GM23338 (cell line): ENCODE data around the gene TSR1. TPM values are rescaled to one million over a fixed set of nuclear protein-coding genes. Genes with fewer than 3 reads are reported as not detected.

Experiments used
- ATAC-seq: fragments of 200-7000 bp; cut with Tn5 transposase; 3 replicates; pipeline ENCODE4 v1.9.1; 2020
- DNase-seq: peaks from one replicate; pipeline ENCODE4 v3.0.0-alpha.2; 2015; ENCODE audit warnings: low spot score
- H2AFZ ChIP-seq: fragments of 200-600 bp; sonication (generic); 2 replicates; pipeline ENCODE4 v1.8.0; 2016; ENCODE audit warnings: antibody characterized with exemption, mild to moderate bottlenecking, moderate library complexity
- H3F3A ChIP-seq: fragments of 200-600 bp; sonication (generic); replicated peaks from 2 replicates; pipeline ENCODE4 v1.8.0; 2017; ENCODE audit warnings: antibody characterized with exemption, mixed run types, low read depth
- H3K27ac ChIP-seq: fragments of 200-600 bp; sonication (generic); 2 replicates; pipeline ENCODE4 v1.6.1; 2016; ENCODE audit warnings: low read depth
- H3K27me3 ChIP-seq: fragments of 200-600 bp; sonication (generic); 2 replicates; pipeline ENCODE4 v1.8.0; 2016; ENCODE audit warnings: mild to moderate bottlenecking, mixed run types, moderate library complexity; ENCODE audit not compliant: insufficient read depth
- H3K36me3 ChIP-seq: fragments of 200-600 bp; sonication (generic); 2 replicates; pipeline ENCODE4 v1.8.0; 2016; ENCODE audit warnings: mild to moderate bottlenecking; ENCODE audit not compliant: insufficient read depth
- H3K4me1 ChIP-seq: fragments of 200-600 bp; sonication (generic); 2 replicates; pipeline ENCODE4 v1.8.0; 2016; ENCODE audit warnings: mild to moderate bottlenecking, moderate library complexity; ENCODE audit not compliant: insufficient read depth
- H3K4me2 ChIP-seq: fragments of 200-600 bp; sonication (generic); 2 replicates; pipeline ENCODE4 v1.7.1; 2017; ENCODE audit warnings: mixed run types
- H3K4me3 ChIP-seq: fragments of 200-600 bp; sonication (generic); 2 replicates; pipeline ENCODE4 v1.6.1; 2016; ENCODE audit warnings: mixed run types
- H3K79me2 ChIP-seq: fragments of 200-600 bp; sonication (generic); replicated peaks from 2 replicates; pipeline ENCODE4 v1.8.0; 2017; ENCODE audit warnings: mild to moderate bottlenecking; ENCODE audit not compliant: insufficient read depth
- H3K9me2 ChIP-seq: fragments of 200-600 bp; sonication (generic); 2 replicates; pipeline ENCODE4 v1.8.0; 2017; ENCODE audit not compliant: insufficient read depth
- H4K20me1 ChIP-seq: fragments of 200-600 bp; sonication (generic); replicated peaks from 2 replicates; pipeline ENCODE4 v1.8.0; 2017; ENCODE audit warnings: mild to moderate bottlenecking; ENCODE audit not compliant: insufficient read depth
- H3K27ac Mint-ChIP-seq: 2 replicates; pipeline ENCODE4 v1.8.0; 2020; ENCODE audit warnings: inconsistent platforms, mild to moderate bottlenecking, moderate library complexity, mixed read lengths
- H3K27me3 Mint-ChIP-seq: 3 replicates; pipeline ENCODE4 v1.8.0; 2022; ENCODE audit warnings: low read depth, mild to moderate bottlenecking, moderate library complexity, mixed read lengths, inconsistent platforms; ENCODE audit not compliant: insufficient read depth, poor library complexity
- H3K36me3 Mint-ChIP-seq: 3 replicates; pipeline ENCODE4 v1.8.0; 2021; ENCODE audit warnings: low read depth, mild to moderate bottlenecking, inconsistent platforms, moderate library complexity, mixed read lengths
- H3K4me1 Mint-ChIP-seq: 3 replicates; pipeline ENCODE4 v1.8.0; 2020; ENCODE audit warnings: mild to moderate bottlenecking, inconsistent platforms, mixed read lengths
- H3K4me3 Mint-ChIP-seq: 3 replicates; pipeline ENCODE4 v1.8.0; 2021; ENCODE audit warnings: moderate library complexity, mild to moderate bottlenecking, inconsistent platforms, mixed read lengths
- H3K9me3 Mint-ChIP-seq: 3 replicates; pipeline ENCODE4 v1.8.0; 2020; ENCODE audit warnings: moderate library complexity, mild to moderate bottlenecking, inconsistent platforms, mixed read lengths
- CREB1 ChIP-seq: fragments of 250-450 bp; sonication (Bioruptor Pico); IDR thresholded peaks from 2 replicates; pipeline ENCODE4 v1.5.0; 2020; ENCODE audit warnings: low read depth, mild to moderate bottlenecking, moderate library complexity
- CTCF ChIP-seq, 2 experiments: fragments of 200-600 bp in 1 of 2; sonication (generic) in 1 of 2; conservative IDR thresholded peaks; 2 replicates each; pipeline versions ENCODE4 v1.5.1 to v1.6.1; 2016 to 2017; ENCODE audit warnings: antibody characterized with exemption in 2 of 2, low read depth in 2 of 2, mild to moderate bottlenecking in 2 of 2, moderate library complexity in 1 of 2
- EZH2 ChIP-seq: fragments of 200-600 bp; sonication (generic); IDR thresholded peaks from one replicate; pipeline ENCODE4 v1.8.0; 2017; ENCODE audit warnings: antibody characterized with exemption, mild to moderate bottlenecking, low read depth; ENCODE audit not compliant: unreplicated experiment
- EZH2phosphoT487 ChIP-seq: fragments of 200-600 bp; sonication (generic); IDR thresholded peaks from one replicate; pipeline ENCODE4 v1.8.1; 2018; ENCODE audit warnings: antibody characterized with exemption; ENCODE audit not compliant: unreplicated experiment
- JUNB ChIP-seq: IDR thresholded peaks from one replicate; pipeline ENCODE4 v1.6.1; 2016; ENCODE audit warnings: antibody characterized with exemption; ENCODE audit not compliant: unreplicated experiment
- NANOG ChIP-seq: IDR thresholded peaks from 2 replicates; pipeline ENCODE4 v1.6.1; 2016; ENCODE audit warnings: antibody characterized with exemption, borderline replicate concordance
- POLR2AphosphoS5 ChIP-seq: IDR thresholded peaks from 2 replicates; pipeline ENCODE4 v1.6.1; 2016; ENCODE audit warnings: antibody characterized with exemption, low read depth
- REST ChIP-seq: IDR thresholded peaks from one replicate; pipeline ENCODE4 v1.6.1; 2018; ENCODE audit warnings: antibody characterized with exemption; ENCODE audit not compliant: unreplicated experiment
- STAT1 ChIP-seq: IDR thresholded peaks from one replicate; pipeline ENCODE4 v1.6.1; 2016; ENCODE audit warnings: antibody characterized with exemption; ENCODE audit not compliant: unreplicated experiment
- ZNF114 ChIP-seq: fragments of 250-450 bp; sonication (Bioruptor Pico); IDR thresholded peaks from 2 replicates; pipeline ENCODE4 v1.5.0; 2020; ENCODE audit warnings: mild to moderate bottlenecking, moderate library complexity
- ZNF331 ChIP-seq: fragments of 250-450 bp; sonication (Bioruptor Pico); IDR thresholded peaks from 2 replicates; pipeline ENCODE4 v1.5.0; 2020; ENCODE audit warnings: low read depth, mild to moderate bottlenecking, moderate library complexity
- polyA plus RNA-seq: library from polyadenylated mRNA; unstranded; fragments of >200 nt; fragmentation: Nextera tagmentation; extraction: Ambion mirVana; gene quantifications from 2 replicates; pipeline ENCODE4 v1.2.1, GENCODE V29; 2016
- total RNA-seq: library from RNA; depleted of rRNA; stranded (reverse); fragments of >200 nt; shearing (Covaris generic); gene quantifications from 2 replicates; pipeline ENCODE4 v1.2.3, GENCODE V29; 2014
- TF ChIP-seq, protein P1 (sequence below): fragments of 250-450 bp; sonication (Bioruptor Pico); IDR thresholded peaks from 2 replicates; pipeline ENCODE4 v1.5.0; 2020; ENCODE audit warnings: mild to moderate bottlenecking, moderate library complexity
- TF ChIP-seq, protein P2 (sequence below): IDR thresholded peaks from 2 replicates; pipeline ENCODE4 v1.6.1; 2016; ENCODE audit warnings: antibody characterized with exemption

The TSR1 gene
- total and polyA plus RNA-seq, 2 experiments from 2014 or later: 36.9 to 108 TPM

DNA sequence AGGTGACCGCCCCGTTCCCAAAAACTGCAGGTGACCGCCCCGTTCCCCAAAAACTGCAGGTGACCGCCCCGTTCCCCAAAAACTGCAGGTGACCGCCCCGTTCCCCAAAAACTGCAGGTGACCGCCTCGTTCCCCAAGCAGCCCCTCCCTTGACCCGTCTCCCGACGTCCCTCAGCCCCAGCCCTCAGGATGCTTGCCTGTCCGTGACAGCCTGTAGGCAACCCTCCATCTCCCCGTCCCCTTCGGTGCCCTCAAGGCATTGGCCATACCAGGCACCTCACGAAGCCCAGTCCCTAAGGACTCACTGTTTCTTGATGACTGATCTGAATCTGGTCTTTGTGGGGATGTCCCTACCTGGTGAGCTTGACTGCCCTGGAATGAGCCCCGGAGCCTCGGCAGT, 26.2 kb upstream of the TSR1 start (continued):
- TF ChIP-seq ZNF331: no peak
- TF ChIP-seq ZNF114: no peak
- TF ChIP-seq STAT1: no peak

DNA sequence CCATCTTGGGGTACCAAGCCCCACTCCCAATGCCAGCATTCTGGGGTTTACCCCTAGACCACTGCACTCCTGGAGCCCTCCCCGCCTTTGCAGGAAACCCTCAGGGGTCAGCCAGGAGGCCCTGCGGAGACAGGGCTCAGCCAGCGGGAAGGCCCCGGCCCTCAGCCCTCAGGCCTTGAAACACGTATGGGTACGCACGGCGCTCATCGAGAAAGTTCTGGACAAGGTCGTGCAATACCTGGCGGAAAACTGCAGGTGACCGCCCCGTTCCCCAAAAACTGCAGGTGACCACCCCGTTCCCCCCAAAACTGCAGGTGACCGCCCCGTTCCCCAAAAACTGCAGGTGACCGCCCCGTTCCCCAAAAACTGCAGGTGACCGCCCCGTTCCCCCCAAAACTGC, 25.8 kb upstream of the TSR1 start:
- H2AFZ ChIP-seq: no peak overlapping the region

More for the DNA sequence above, 25.8 kb upstream of the TSR1 start:
- H3K27me3 Mint-ChIP-seq: peaks cover 9% of the 10 kb centered on the region
- no peak overlapping the region for H3K27ac Mint-ChIP-seq
- no peaks in the 10 kb centered on the region for H3K9me3 Mint-ChIP-seq
- ATAC-seq (no peak), DNase-seq (no peak)
- no peaks in the 10 kb centered on the region for H3F3A ChIP-seq
- H3K36me3 Mint-ChIP-seq: peaks cover 3% of the 10 kb centered on the region; the same call in 1 of the 3 replicates
- H3K4me1 Mint-ChIP-seq: peaks cover 6% of the 10 kb centered on the region
- H3K36me3 ChIP-seq: no peaks in the 10 kb centered on the region
- no peaks in the 10 kb centered on the region for H3K79me2 ChIP-seq
- no peaks in the 10 kb centered on the region for H3K9me2 ChIP-seq
- H3K27ac ChIP-seq: no peak overlapping the region
- no peak overlapping the region for H3K4me2 ChIP-seq
- no peaks in the 10 kb centered on the region for H3K27me3 ChIP-seq
- H3K4me3 Mint-ChIP-seq: no peak overlapping the region
- no peak overlapping the region for H3K4me3 ChIP-seq
- no peaks in the 10 kb centered on the region for H4K20me1 ChIP-seq
- H3K4me1 ChIP-seq: no peaks in the 10 kb centered on the region
- TF ChIP-seq NANOG (no peak), CREB1 (CRISPR knock-in tag) (no peak), JUNB (no peak), EZH2phosphoT487 (no peak), REST (no peak), EZH2 (no peak), POLR2AphosphoS5 (no peak), ZNF114 (no peak), CTCF (conservative IDR thresholded peaks at IDR 0.05; ENCODE audit: low read depth in 2 of 2) (no peak), ZNF331 (no peak), STAT1 (no peak)
- TF ChIP-seq, protein P1, sequence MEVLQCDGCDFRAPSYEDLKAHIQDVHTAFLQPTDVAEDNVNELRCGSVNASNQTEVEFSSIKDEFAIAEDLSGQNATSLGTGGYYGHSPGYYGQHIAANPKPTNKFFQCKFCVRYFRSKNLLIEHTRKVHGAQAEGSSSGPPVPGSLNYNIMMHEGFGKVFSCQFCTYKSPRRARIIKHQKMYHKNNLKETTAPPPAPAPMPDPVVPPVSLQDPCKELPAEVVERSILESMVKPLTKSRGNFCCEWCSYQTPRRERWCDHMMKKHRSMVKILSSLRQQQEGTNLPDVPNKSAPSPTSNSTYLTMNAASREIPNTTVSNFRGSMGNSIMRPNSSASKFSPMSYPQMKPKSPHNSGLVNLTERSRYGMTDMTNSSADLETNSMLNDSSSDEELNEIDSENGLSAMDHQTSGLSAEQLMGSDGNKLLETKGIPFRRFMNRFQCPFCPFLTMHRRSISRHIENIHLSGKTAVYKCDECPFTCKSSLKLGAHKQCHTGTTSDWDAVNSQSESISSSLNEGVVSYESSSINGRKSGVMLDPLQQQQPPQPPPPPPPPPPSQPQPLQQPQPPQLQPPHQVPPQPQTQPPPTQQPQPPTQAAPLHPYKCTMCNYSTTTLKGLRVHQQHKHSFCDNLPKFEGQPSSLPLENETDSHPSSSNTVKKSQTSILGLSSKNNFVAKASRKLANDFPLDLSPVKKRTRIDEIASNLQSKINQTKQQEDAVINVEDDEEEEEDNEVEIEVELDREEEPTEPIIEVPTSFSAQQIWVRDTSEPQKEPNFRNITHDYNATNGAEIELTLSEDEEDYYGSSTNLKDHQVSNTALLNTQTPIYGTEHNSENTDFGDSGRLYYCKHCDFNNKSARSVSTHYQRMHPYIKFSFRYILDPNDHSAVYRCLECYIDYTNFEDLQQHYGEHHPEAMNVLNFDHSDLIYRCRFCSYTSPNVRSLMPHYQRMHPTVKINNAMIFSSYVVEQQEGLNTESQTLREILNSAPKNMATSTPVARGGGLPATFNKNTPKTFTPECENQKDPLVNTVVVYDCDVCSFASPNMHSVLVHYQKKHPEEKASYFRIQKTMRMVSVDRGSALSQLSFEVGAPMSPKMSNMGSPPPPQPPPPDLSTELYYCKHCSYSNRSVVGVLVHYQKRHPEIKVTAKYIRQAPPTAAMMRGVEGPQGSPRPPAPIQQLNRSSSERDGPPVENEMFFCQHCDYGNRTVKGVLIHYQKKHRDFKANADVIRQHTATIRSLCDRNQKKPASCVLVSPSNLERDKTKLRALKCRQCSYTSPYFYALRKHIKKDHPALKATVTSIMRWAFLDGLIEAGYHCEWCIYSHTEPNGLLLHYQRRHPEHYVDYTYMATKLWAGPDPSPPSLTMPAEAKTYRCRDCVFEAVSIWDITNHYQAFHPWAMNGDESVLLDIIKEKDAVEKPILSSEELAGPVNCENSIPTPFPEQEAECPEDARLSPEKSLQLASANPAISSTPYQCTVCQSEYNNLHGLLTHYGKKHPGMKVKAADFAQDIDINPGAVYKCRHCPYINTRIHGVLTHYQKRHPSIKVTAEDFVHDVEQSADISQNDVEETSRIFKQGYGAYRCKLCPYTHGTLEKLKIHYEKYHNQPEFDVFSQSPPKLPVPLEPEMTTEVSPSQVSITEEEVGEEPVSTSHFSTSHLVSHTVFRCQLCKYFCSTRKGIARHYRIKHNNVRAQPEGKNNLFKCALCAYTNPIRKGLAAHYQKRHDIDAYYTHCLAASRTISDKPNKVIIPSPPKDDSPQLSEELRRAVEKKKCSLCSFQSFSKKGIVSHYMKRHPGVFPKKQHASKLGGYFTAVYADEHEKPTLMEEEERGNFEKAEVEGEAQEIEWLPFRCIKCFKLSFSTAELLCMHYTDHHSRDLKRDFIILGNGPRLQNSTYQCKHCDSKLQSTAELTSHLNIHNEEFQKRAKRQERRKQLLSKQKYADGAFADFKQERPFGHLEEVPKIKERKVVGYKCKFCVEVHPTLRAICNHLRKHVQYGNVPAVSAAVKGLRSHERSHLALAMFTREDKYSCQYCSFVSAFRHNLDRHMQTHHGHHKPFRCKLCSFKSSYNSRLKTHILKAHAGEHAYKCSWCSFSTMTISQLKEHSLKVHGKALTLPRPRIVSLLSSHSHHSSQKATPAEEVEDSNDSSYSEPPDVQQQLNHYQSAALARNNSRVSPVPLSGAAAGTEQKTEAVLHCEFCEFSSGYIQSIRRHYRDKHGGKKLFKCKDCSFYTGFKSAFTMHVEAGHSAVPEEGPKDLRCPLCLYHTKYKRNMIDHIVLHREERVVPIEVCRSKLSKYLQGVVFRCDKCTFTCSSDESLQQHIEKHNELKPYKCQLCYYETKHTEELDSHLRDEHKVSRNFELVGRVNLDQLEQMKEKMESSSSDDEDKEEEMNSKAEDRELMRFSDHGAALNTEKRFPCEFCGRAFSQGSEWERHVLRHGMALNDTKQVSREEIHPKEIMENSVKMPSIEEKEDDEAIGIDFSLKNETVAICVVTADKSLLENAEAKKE (CRISPR knock-in tag): no peak
- TF ChIP-seq, protein P2, sequence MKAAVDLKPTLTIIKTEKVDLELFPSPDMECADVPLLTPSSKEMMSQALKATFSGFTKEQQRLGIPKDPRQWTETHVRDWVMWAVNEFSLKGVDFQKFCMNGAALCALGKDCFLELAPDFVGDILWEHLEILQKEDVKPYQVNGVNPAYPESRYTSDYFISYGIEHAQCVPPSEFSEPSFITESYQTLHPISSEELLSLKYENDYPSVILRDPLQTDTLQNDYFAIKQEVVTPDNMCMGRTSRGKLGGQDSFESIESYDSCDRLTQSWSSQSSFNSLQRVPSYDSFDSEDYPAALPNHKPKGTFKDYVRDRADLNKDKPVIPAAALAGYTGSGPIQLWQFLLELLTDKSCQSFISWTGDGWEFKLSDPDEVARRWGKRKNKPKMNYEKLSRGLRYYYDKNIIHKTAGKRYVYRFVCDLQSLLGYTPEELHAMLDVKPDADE: no peak
